NB4 (cell line): ENCODE results near the gene VPS37C.

Experiments used
- CTCF ChIP-seq: IDR thresholded peaks from one replicate; pipeline ENCODE4 v1.5.1; 2012; ENCODE audit warnings: low read depth, low read length
- MYC ChIP-seq: IDR thresholded peaks from 2 replicates; pipeline ENCODE4 v1.6.1; 2011; ENCODE audit warnings: low read depth, low read length
- POLR2A ChIP-seq: IDR thresholded peaks from 2 replicates; pipeline ENCODE4 v1.6.1; 2011; ENCODE audit warnings: mild to moderate bottlenecking; ENCODE audit not compliant: insufficient read length; ENCODE audit errors: extremely low read depth
- TF ChIP-seq, protein P1 (sequence below): IDR thresholded peaks from 2 replicates; pipeline ENCODE4 v1.6.1; 2011; ENCODE audit warnings: low read depth, low read length

- TF ChIP-seq CTCF = no peak
- TF ChIP-seq, protein P1, sequence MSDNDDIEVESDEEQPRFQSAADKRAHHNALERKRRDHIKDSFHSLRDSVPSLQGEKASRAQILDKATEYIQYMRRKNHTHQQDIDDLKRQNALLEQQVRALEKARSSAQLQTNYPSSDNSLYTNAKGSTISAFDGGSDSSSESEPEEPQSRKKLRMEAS = no peak
- no peak for TF ChIP-seq POLR2A
- TF ChIP-seq MYC = no peak
Observed at GRCh38 chr11:61144511-61145179, 16.6 kb downstream of the VPS37C start.
